Activated T-cell treated with anti-CD3 and anti-CD28 coated beads, Interleukin-2, amount 50 U/mL, for 1 hour (primary cell): ENCODE data around the gene NFE2L3.
"Not testable (repeated sequence)": the region's sequence is repeated elsewhere in the genome, so short reads cannot be mapped to it uniquely, and the experiment has no call there.

Experiments used
- DNase-seq: peaks from one replicate; pipeline ENCODE4 v3.0.0-alpha.2; 2020

The NFE2L3 gene

DNA sequence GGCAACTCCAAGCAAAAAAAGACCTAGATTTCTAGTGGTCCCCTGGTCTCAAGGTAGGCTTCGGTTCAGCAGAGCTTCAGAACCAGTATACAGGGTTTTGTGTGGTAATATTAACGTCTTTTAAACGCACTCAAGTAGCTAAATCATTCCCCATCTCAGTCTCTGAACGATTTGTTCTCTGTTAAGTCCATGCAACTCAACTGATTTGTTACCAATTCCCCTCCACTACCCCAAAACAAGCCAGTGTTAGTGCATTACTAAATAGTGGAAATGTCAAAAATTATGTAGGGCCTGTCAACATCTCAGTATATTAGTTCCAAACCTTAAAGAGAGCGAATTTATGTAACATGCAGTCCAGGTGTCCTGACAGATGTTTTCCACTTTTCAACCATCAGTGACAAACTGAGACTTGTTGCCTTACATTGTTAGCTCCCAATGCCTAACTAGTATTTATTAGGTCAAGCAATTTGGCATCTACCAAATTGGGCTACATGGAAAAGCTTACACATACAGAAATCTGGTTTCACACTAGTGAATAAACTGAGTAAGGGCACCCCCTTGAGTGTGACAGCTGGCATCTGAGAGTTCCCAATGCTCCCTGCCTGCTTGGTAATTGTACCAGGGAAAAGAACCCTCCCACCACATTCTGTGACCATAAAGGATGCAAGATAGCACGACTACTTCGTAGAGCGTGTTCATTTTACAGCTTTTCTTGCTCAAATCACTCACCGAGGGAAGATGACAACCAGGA, 36.4 kb downstream of the NFE2L3 start:
- DNase-seq = no peak

- no peak for DNase-seq
Measured at GRCh38 chr7:26188957-26189541, 37.1 kb downstream of the NFE2L3 start.

GRCh38 chr7:26189697-26190096, 37.7 kb downstream of the NFE2L3 start:
- DNase-seq = no peak

GRCh38 chr7:26190417-26190869, 38.4 kb downstream of the NFE2L3 start:
- DNase-seq = no peak

DNA sequence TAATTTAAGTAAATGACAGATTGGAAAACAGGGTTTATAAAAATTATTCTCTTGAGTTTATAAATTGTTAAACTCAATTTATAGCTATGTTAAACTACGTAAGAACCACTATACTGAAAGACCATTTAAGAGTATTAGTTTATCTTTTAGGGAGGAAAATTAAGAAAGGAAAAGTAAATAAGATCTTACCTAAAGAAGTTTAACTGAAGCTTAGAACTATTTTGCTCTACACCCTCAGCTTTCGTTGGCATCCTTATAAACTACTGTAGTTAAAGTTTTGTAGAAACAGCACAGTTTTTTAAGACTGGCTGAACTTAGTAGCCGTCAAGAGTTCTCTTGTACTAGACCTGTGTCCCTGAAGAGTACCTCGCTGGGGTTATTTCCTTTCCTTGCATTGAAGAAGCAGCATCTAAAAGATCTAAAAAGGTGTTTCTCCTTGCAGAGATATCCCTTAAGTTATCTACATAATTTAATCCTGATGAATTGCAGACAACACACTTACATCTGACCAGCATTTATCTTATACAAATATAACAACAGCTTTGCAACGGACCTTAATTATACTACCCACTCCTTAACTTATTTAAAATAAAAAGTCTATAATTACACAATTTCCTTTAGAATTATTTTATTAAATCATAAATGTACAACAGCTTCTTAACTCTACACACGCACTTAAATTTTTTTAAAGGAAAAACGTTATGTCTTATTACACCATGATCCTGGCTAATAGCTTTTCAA, 39.4 kb downstream of the NFE2L3 start:
- no peak for DNase-seq

DNA sequence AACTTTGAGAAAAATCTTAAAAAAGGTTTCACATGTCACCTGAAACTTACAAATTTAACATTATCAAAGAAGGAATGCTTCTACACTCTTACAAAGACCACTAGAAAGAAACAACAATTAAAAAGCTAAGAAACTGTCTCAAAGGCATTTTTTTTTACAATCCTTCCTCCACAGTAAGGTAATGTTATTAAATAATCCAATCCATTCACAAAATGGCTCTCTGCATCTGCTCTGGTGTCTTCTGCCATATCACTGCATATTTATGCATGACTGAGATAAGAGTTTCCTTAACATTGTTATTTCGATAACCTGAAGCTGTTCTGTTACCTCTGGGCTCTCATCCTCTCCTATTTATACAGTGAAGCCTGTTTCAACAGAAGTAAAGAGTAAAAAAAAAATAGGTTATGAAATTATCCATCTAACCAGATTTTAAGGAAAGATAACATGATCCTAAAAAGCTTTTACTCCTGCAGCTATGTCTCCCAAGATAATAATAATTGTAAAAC, 40.0 kb downstream of the NFE2L3 start:
- no peak for DNase-seq

GRCh38 chr7:26192485-26193087, 40.6 kb downstream of the NFE2L3 start:
- DNase-seq = no peak

DNA sequence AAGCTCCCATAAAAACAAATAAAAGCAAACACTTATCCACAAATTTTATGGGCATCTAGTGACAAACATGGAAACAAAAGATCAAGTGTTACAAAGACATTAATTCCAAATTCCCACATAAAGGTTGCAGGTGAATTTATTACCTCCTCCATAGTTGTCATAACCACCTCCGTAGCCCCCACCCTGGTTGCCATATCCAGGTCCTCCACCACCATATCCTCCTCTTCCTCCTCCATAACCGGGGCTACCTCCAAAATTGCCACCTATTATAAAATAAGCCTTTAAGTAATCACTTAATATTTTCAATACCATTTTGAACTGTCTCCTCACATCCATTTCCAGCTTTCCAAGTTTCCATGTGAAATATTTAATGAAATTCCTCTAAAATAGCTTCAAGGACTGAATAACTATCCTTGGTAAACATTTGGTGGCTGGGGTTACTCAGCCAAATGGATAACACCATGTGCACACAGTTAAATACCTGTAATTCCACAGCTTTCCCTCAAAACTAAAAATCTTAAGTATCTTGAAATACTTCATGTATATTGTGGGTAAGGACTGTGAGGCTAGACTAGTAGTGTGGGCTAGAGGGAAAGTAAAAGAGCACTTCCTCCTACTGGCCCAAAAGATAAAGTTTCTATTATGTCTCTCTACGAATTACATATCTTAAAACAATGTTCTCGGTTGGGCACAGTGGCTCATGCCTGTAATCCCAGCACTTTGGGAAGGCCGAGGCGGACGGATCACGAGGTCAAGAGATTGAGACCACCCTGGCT, 41.6 kb downstream of the NFE2L3 start:
- DNase-seq = no peak

DNA sequence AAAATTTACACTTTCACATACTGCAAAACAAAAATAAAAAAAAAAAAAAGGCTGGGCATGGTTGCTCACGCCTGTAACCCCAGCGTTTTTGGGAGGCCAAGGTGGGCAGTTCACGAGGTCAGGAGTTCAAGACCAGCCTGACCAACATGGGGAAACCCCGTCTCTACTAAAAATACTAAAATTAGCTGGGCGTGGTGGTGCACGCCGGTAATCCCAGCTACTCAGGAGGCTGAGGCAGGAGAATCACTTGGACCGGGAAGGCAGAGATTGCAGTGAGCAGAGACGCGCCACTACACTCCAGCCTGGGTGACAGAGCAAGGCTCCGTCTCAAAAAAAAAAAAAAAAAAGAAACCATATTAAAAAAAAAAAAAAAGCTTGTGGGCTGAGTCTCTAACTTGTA, 42.8 kb downstream of the NFE2L3 start:
- not testable (repeated sequence) for DNase-seq

DNA sequence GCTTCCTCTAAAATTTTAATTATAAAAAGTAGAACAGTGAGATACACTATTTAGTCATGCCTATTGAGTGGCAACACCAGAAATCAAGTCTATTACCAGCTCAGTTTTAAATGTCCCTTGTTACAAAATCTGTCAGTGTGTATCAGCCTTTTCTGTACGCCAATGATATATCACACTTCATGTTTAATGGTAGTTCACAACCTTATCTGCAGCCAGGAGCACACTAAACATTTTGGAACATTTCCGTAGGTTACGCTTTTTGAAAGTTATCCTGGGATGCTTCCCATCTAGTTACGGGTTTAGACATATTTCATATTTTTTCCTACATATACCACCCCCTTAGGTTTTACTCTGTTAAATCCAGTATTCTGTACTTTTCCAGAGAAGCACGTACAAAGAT, 43.2 kb downstream of the NFE2L3 start:
- no peak for DNase-seq

- DNase-seq = no peak
Measured at GRCh38 chr7:26195867-26196657, 44.1 kb downstream of the NFE2L3 start.

DNA sequence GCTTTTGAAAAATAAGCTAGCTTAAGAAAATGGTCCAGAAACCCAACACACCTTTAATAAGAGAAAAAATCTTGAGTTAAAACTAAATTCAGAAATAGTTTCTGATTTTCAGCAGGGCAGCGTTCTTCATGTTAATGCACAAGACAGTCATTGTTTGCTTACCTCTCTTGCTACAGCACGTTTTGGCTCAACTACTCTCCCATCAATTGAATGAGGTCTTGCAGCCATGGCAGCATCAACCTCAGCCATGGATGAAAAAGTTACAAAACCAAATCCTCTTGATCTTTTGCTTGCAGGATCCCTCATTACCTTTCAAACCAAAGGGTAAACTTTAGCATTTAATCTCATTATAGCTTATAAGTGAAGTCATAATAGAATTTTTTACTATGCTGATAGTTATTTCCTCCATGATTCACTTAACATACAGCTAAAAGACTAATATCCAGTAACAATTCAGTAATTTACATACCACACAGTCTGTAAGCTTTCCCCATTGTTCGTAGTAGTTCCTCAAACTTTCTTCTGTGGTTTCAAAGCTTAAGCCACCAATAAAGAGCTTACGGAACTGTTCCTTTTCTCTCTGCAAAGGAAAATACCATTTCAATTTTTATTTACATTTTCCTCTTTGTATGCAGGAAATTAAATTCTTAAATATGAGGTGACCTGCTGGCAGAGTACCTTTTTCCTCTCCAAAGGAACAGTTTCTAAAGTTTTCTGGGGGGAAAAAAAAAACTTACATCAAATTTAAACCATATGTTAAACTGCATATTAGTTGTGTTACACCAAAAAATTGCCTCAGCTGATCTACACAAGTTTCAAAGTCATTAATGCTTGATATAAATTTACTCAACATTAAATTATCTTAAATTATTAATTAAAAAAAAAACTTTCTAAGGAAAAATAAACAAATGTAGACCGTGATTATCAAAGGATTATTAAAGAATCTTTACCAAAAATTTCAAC, 45.4 kb downstream of the NFE2L3 start:
- DNase-seq = no peak

- no peak for DNase-seq
Measured at GRCh38 chr7:26198133-26198780, 46.3 kb downstream of the NFE2L3 start.

- DNase-seq = no peak
Measured at GRCh38 chr7:26198781-26199169, 46.8 kb downstream of the NFE2L3 start.

GRCh38 chr7:26199301-26200037, 47.5 kb downstream of the NFE2L3 start:
- peak; percentile 67 for DNase-seq

- peak; percentile 82 for DNase-seq
Measured at GRCh38 chr7:26200038-26200443, 48.0 kb downstream of the NFE2L3 start.

DNA sequence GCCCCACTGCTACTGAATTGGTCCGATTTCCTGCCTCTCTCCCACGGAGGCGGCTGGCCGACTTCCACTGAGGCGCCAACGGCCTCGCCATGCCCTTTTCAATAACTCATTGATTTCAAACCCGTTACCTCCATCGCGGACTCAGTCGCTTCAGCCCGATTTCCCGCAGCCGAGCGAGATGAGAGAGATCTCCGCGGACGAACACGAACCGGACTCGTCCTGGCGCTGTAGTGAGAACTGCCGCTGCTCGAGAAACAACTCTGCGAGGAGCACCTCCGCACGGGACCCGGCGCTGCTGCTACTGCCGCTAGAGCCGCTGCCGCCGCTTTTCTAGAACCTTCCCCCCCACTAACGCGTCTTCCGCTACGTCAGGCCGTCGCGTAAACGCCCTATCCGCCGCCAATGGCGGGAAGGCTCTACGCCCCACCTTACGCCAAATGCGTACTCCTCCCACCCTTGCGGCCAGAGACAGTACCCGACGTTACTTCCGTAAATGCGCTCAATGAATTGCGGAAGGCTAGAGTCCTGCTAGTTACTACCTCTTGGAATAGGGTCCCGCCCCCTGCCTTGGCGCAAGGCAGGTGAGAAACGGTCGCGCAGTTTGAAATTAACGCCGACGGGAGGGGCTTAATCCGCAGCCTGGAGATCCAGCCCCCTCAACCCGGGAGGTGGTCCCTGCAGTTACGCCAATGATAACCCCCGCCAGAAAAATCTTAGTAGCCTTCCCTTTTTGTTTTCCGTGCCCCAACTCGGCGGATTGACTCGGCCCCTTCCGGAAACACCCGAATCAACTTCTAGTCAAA, 48.6 kb downstream of the NFE2L3 start, which contains the start of gene HNRNPA2B1:
Gene HNRNPA2B1 (minus strand): TSS at position 303 of the 803 bp plus-strand sequence. CDS start 169 bp downstream, at position 134.
- DNase-seq = peak; percentile 99
